ENCODE results near the gene C16orf54. TPM values are rescaled to one million over a fixed set of nuclear protein-coding genes. Genes with fewer than 3 reads are reported as not detected.
"Not testable (repeated sequence)": the region's sequence is repeated elsewhere in the genome, so short reads cannot be mapped to it uniquely, and the experiment has no call there.

C16orf54 gene
- 1 to 10 TPM in 1 of 4 donors, under 1 TPM in 1, not detected in 2; 0.34 to 1.1 TPM for total RNA-seq

GRCh38 chr16:29745853-29746345, at the start of gene C16orf54:
Gene C16orf54, minus strand, starts transcription at chr16:29745990. Its CDS starts 1,039 bp downstream, at chr16:29744951.
- WGBS = 53% methylated on average over 12 of the region's 12 CpGs
- TF ChIP-seq EP300 (IDR thresholded peaks at IDR 0.05) = no peak
- no peak for TF ChIP-seq POLR2AphosphoS5 (IDR thresholded peaks at IDR 0.05)
- TF ChIP-seq POLR2A (IDR thresholded peaks at IDR 0.05) = peak in 1 of 2 donors; percentile 31
- TF ChIP-seq CTCF (IDR thresholded peaks at IDR 0.05) = no peak
- no peak within 1 kb of the TSS for H3K27ac ChIP-seq
- H3K36me3 ChIP-seq = no peaks in the 10 kb centered on the region
- peak within 1 kb of the TSS; percentile 18 for H3K4me3 ChIP-seq
- no peaks in the 10 kb centered on the region for H3K27me3 ChIP-seq
- H3K9me3 ChIP-seq = no peaks in the 10 kb centered on the region
- no peaks in the 10 kb centered on the region for H3K4me1 ChIP-seq
- DNase-seq (ENCODE audit: low spot score in 2 of 2) = peak; percentile 82 to 86

GRCh38 chr16:29794231-29794710, 48.5 kb upstream of the C16orf54 start:
- no peak overlapping the region for H3K4me3 ChIP-seq
- WGBS = 98% methylated on average over 3 of the region's 3 CpGs
- peaks cover 26% of the 10 kb centered on the region for H3K36me3 ChIP-seq

GRCh38 chr16:29793153-29793552, 47.4 kb upstream of the C16orf54 start:
- H3K9me3 ChIP-seq; H3K27me3 ChIP-seq; DNase-seq (ENCODE audit: low spot score in 2 of 2); H3K4me3 ChIP-seq; H3K27ac ChIP-seq: not testable (repeated sequence)
- Histone ChIP-seq H3K4me1 (peaks cover 29% of the 10 kb centered on the region), H3K36me3 (peaks cover 15% of the 10 kb centered on the region)
- 89% methylated on average over 18 of the region's 18 CpGs for WGBS

More at GRCh38 chr16:29794231-29794710, 48.5 kb upstream of the C16orf54 start:
- H3K27ac ChIP-seq = no peak overlapping the region
- no peaks in the 10 kb centered on the region for H3K27me3 ChIP-seq
- H3K4me1 ChIP-seq = peaks cover 29% of the 10 kb centered on the region
- no peak for TF ChIP-seq EP300 (IDR thresholded peaks at IDR 0.05)
- no peak for TF ChIP-seq CTCF (IDR thresholded peaks at IDR 0.05)
- TF ChIP-seq POLR2A (IDR thresholded peaks at IDR 0.05) = no peak
- TF ChIP-seq POLR2AphosphoS5 (IDR thresholded peaks at IDR 0.05) = no peak
- DNase-seq (ENCODE audit: low spot score in 2 of 2) = no peak
- H3K9me3 ChIP-seq = no peaks in the 10 kb centered on the region

GRCh38 chr16:29791845-29792807, 46.3 kb upstream of the C16orf54 start:
- peaks cover 4% of the 10 kb centered on the region for H3K36me3 ChIP-seq
- peak overlapping the region; percentile 93 for H3K4me3 ChIP-seq
- H3K27ac ChIP-seq = no peak overlapping the region
- no peaks in the 10 kb centered on the region for H3K9me3 ChIP-seq
- peaks cover 29% of the 10 kb centered on the region for H3K4me1 ChIP-seq
- DNase-seq (ENCODE audit: low spot score in 2 of 2) = no peak
- no peaks in the 10 kb centered on the region for H3K27me3 ChIP-seq
- whole genome bisulfite sequencing = 58% methylated on average over 9 of the region's 9 CpGs
- no peak for TF ChIP-seq CTCF (IDR thresholded peaks at IDR 0.05)
- TF ChIP-seq POLR2A (IDR thresholded peaks at IDR 0.05) = no peak
- no peak for TF ChIP-seq POLR2AphosphoS5 (IDR thresholded peaks at IDR 0.05)
- TF ChIP-seq EP300 (IDR thresholded peaks at IDR 0.05) = no peak

- H3K9me3 ChIP-seq = no peaks in the 10 kb centered on the region
Observed at GRCh38 chr16:29790949-29791844, 45.4 kb upstream of the C16orf54 start.

More at GRCh38 chr16:29790949-29791844, 45.4 kb upstream of the C16orf54 start:
- no peak for DNase-seq (ENCODE audit: low spot score in 2 of 2)
- peak overlapping the region; percentile 93 for H3K4me3 ChIP-seq
- H3K4me1 ChIP-seq = peaks cover 29% of the 10 kb centered on the region
- peak overlapping the region; percentile 78 for H3K27ac ChIP-seq
- H3K27me3 ChIP-seq = no peaks in the 10 kb centered on the region
- WGBS = 3% methylated on average over 19 of the region's 31 CpGs
- no peaks in the 10 kb centered on the region for H3K36me3 ChIP-seq
- TF ChIP-seq CTCF (IDR thresholded peaks at IDR 0.05) (no peak), POLR2AphosphoS5 (IDR thresholded peaks at IDR 0.05) (no peak), POLR2A (IDR thresholded peaks at IDR 0.05) (no peak), EP300 (IDR thresholded peaks at IDR 0.05) (no peak)
